H54 (cell line): ENCODE measurements around the gene SUPT5H.

ENCODE experiments used
- DNase-seq: peaks from one replicate; pipeline ENCODE4 v3.0.0; 2011; ENCODE audit warnings: low spot score, mixed read lengths; ENCODE audit not compliant: insufficient read length
- FAIRE-seq: peaks from 3 replicates; lab custom pipeline; 2011; peaks lifted over from hg19 to GRCh38; lab: Jason Lieb, UNC
- POLR2A ChIP-seq: IDR thresholded peaks from 2 replicates; pipeline ENCODE4 v1.6.1; 2011; ENCODE audit warnings: low read depth, mild to moderate bottlenecking, low read length

Gene SUPT5H

DNA sequence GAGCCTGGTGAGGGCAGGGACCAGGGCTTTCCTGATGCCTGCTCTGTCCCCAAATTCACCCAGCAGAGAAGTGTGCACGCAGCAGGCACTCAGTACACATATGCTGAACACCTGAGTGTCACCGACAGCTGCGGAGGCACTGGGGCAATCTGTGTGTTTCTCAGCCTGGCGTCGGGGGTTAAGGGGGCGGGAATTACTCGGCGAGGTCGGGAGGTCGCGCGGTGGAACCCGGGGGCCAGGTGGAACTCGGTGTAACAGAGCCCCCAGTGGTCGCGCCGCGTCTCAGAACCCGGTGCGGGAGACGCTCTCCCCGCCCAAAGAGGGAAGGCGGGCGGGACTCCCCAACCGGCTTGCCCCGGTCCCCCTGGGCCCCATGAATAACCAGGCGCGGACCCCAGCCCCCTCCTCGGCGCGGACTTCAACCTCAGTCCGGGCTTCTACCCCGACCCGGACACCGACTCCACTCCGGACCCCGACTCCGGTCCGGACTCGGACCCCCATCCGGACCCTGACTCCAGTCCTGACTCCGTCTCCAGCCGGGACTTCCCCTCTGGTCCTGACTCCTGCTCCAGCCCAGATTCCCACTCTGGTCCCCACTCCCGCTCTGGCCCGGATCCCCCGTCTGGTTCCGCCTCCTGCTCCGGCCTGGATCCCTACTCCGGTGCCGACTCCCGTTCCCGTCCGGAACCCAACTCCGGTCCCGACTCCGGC, 69.6 kb downstream of the SUPT5H start, which contains the start of gene SELENOV:
Gene SELENOV, plus strand, starts transcription at position 300 of the 711 bp plus-strand sequence. Its CDS starts 74 bp downstream, at position 374.
- no peak for FAIRE-seq
- no peak for TF ChIP-seq POLR2A
- DNase-seq = no peak

DNA sequence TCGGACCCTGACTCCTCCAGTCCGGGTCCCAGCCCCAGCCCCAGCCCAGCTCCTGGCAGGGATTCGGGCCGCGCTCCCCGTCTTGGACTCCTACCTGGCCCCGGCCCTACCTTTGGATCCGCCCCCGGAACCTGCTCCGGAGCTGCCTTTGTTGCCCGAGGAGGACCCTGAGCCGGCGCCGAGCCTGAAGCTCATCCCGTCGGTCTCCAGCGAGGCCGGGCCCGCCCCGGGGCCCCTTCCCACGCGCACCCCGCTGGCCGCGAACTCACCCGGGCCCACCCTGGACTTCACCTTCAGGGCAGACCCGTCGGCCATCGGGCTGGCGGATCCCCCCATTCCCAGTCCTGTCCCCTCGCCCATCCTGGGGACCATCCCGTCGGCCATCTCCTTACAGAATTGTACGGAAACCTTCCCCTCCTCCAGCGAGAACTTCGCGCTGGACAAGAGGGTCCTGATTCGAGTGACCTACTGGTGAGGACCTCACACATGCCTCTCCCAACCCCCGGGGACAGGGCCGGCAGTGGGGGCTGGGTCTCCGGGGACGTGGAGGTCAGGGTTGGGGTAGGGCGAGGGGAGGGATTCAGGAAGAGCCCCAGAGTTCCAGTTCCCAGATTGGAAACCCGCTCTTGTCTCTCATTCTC, 70.3 kb downstream of the SUPT5H start:
- FAIRE-seq (no peak), DNase-seq (no peak)
- TF ChIP-seq POLR2A = no peak

DNA sequence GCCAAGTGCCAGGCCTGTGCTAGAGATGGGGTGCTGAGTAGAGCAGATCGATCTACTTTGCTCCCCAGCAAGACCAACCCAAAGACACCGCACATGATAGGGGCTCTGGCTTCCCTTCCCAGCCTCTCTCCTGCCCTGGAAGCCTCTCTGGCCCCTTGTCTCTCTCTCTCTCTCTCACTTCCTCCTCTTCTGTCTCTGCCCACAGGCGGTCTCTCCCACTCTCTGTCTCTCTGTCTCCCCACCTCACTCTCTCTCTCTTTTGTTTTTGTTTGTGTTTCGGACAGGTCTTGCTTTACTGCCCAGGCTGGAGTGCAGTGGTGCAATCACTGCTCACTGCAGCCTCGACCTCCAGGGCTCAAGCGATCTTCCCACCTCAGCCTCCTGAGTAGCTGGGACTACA, 70.9 kb downstream of the SUPT5H start:
- no peak for TF ChIP-seq POLR2A
- DNase-seq (no peak), FAIRE-seq (no peak)

DNA sequence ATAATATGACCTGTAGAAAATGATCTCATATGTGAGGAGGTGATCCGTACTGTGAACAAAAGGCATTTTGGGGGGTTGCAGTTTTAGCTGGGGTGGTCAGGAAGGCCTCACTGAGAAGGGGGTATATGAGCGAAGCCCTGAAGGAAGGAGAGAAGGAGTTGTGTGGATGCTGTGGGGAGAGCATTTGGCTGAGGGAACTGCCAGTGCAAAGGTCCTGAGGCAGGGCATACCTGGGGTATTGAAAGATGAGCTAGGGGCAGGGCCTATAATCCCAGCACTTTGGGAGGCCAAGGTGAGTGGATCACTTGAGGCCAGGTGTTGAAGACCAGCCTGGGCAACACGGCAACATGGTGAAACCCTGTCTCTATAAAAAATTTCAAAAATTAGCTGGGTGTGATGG, 72.0 kb downstream of the SUPT5H start:
- TF ChIP-seq POLR2A = no peak
- FAIRE-seq (no peak), DNase-seq (no peak)

DNA sequence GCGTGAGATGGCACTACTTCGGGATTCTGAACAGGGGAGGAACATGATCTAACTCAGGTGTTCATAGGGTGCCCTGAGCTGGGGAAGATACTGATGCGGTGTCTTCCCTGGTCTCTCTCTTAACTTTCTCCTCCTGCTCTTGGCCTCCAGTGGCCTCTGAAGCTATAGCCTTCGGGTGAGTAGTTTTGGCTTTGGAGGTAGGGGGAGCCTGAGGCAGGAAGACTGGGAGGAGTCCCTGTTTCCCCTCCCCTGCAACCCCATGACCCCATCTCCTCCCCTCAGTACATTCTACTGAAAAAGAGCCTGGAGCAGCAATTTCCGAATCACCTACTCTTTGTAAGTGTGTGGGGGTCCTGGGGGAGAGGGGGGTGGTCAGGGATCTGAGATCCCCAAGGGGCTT, 73.1 kb downstream of the SUPT5H start:
- FAIRE-seq = no peak
- TF ChIP-seq POLR2A = no peak
- no peak for DNase-seq

DNA sequence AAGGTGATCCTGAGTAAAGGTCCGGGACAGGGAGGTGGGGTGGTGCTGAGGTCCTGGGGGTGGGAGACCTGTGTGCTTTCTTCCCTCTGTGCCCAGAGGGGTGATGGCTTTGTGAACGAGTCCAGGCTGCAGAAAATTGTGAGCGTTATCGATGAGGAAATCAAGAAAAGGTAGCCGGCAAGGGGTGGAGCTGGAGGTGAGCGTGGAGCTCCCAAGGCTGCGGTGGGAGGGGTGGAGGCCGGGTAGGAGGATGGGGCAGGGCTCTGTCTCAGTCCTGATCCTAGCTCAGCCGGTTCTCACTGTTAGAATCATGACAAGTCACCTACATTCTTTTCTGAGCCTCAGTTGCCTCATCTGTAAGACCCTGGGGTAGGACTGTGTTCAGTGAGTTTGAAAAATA, 73.6 kb downstream of the SUPT5H start:
- no peak for FAIRE-seq
- no peak for TF ChIP-seq POLR2A
- no peak for DNase-seq

DNA sequence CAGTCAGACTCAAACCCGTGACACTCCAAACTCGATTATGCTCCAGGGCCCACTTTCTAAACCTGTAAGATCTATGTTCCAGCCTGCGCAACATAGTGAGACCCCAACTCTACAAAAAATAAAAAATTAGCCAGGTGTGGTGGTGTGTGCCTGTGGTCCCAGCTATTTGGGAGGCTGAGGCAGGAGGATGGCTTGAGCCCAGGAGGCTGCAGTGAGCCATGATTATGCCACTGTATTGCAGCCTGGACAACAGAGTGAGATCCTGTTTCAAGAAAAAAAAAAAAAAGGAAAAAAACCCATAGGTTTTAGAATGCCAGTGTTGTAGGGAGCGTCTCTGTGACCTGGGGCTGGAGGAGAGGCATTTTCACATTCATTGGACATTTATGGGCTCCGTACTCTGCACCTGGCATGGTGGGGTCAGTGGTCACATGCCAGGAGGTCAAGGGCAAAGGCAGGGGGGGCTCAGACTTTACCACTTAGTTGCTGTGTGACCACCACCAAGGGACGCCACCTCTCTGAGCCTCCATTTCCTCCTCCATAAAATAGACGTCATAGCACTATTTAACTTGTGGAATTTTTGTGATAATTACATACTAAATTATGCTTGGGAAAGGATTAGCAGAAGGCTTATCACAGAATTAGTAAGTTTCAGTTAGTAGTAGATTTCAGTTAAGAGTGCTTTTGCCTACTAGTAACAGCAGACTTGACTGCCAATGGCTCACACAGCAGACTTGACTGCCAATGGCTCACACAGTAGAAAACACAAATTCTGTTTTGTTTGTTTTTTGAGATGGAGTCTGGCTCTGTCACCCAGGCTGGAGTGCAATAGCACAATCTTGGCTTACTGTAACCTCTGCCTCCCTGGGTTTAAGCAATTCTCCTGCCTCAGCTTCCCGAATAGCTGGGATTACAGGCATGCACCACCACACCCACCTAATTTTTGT, 75.4 kb downstream of the SUPT5H start:
- no peak for TF ChIP-seq POLR2A
- no peak for FAIRE-seq
- DNase-seq = no peak

DNA sequence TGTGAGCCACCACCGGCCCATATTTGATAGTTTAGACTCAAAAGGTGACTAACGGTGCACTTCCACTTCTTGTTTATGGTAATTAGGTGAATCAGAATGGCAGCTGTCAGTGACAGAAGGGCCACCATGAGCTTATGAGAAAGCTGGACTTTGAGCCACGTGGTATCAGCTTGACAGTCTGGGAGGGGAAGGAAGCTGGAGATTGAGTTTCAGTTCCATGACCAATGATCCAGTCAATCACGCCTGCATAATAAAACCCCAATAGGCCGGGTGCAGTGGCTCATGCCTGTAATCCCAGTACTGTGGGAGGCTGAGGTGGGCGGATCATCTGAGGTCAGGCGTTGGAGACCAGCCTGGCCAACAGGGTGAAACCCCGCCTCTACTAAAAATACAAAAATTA, 79.1 kb downstream of the SUPT5H start:
- TF ChIP-seq POLR2A = no peak
- no peak for DNase-seq
- FAIRE-seq = no peak

DNA sequence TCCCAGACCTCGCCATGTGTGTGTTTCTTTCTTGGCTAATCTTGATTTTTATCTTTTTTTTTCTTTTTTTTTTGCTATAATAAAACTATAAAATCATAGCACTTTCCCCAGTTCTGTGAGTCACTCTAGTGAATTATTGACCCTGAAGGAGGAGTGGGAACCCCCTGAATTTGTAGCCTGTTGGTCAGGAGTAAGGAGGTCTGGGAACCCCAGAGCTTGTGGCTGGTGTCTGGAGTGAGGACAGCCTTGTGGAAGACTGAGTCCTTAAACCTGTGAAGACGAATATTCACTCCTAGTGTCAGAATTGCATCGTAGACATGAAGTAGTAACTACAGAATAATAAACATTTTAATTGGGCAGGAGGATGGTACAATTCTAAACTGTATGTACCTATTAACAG, 79.8 kb downstream of the SUPT5H start:
- no peak for FAIRE-seq

More for the DNA sequence above, 79.8 kb downstream of the SUPT5H start:
- DNase-seq = no peak
- TF ChIP-seq POLR2A = no peak
